Gastroesophageal sphincter (tissue), 3 donors: ENCODE results near the gene OTUD3.

Experiments
- EP300 ChIP-seq: sonication (generic); formaldehyde crosslinking; IDR thresholded peaks from one replicate; pipeline ENCODE4 v1.6.1; 2017; ENCODE audit warnings: antibody characterized with exemption, mild to moderate bottlenecking
- POLR2A ChIP-seq, 2 donors: fragments of 450-650 bp; IDR thresholded peaks; one replicate each; pipeline ENCODE4 v1.6.1; 2017; ENCODE audit warnings: antibody characterized with exemption in 2 of 2, mild to moderate bottlenecking in 2 of 2, moderate library complexity in 1 of 2
- POLR2AphosphoS5 ChIP-seq: sonication (generic); formaldehyde crosslinking; IDR thresholded peaks from one replicate; pipeline ENCODE4 v1.6.1; 2017; ENCODE audit warnings: antibody characterized with exemption
- TF ChIP-seq, protein P1 (sequence below), 4 experiments: fragments of 200-600 bp in 2 of 4; fragments of 450-650 bp in 2 of 4; sonication (generic) in 1 of 4; IDR thresholded peaks; one replicate each; pipeline ENCODE4 v1.5.1; 2017 to 2019; ENCODE audit warnings: antibody characterized with exemption in 4 of 4, mild to moderate bottlenecking in 2 of 4, moderate library complexity in 2 of 4

DNA sequence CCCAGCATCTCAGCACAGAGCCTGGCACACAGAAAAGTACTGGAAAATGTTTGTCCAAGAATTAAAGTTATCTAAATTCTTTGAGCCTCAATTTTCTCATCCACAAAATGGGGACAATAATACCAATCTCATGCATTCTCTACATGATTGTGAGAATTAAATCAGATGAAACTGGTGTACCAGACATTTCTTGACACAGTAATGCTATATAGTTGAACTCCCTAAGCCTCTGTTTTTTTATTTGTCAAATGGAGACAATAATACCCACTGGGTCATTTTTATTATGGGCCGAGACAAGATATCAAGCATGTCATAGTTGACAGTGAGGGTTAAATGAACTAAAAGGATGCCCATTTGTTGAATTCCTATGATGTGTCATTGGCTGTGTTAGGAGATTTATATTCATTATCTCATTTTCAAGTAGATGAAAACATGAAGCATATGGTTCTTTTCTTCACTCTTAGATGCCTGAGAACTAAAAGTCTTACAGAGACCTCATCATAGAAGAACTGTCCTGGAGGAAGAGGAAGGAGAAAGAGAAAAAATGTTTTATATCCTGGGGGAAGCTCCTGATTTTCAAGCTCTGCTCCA is 17.5 kb upstream of the OTUD3 start:
- TF ChIP-seq, protein P1, sequence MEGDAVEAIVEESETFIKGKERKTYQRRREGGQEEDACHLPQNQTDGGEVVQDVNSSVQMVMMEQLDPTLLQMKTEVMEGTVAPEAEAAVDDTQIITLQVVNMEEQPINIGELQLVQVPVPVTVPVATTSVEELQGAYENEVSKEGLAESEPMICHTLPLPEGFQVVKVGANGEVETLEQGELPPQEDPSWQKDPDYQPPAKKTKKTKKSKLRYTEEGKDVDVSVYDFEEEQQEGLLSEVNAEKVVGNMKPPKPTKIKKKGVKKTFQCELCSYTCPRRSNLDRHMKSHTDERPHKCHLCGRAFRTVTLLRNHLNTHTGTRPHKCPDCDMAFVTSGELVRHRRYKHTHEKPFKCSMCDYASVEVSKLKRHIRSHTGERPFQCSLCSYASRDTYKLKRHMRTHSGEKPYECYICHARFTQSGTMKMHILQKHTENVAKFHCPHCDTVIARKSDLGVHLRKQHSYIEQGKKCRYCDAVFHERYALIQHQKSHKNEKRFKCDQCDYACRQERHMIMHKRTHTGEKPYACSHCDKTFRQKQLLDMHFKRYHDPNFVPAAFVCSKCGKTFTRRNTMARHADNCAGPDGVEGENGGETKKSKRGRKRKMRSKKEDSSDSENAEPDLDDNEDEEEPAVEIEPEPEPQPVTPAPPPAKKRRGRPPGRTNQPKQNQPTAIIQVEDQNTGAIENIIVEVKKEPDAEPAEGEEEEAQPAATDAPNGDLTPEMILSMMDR (IDR thresholded peaks at IDR 0.05): no peak
- no peak for TF ChIP-seq POLR2A (IDR thresholded peaks at IDR 0.05)
- no peak for TF ChIP-seq POLR2AphosphoS5
- no peak for TF ChIP-seq EP300
